NCI-H128 (cell line): Measurements from ENCODE around the gene TESPA1.
"Not testable (repeated sequence)": the region's sequence is repeated elsewhere in the genome, so short reads cannot be mapped to it uniquely, and the experiment has no call there.

Experiments
- DNase-seq: peaks from one replicate; lab custom pipeline; 2025; ENCODE audit not compliant: unreplicated experiment; lab: John Stamatoyannopoulos, UW

The TESPA1 gene

DNA sequence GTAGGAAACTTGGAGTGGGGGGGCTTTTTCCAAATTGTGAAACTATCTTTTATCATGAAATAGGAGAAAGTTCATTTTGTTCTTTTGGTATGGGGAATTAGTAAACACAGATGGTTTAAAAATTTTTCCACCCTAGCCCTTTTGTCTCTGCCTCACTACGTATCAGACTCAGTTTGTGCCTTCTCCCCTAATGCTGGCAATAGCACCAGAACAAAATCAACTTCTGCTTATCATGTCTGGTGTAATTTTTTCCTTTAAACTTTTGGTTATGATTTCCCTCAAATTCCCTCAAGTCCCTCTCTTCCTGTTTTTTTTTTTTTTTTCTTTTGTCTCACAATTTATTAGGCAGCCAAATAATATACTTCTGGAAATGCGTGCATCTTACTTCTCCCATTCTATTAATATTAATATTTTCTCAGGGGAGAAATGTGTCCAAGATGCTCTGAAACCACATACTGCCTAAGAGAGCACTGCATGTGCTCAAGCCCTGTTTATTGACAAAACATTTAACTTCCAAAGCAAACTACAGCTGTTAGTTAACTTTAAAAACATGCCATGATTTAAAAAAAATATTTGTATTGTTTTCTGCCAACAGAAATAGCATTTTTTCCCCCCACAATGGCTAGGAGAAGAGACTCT lies 35.4 kb downstream of the TESPA1 start:
- no peak for DNase-seq

GRCh38 chr12:54948171-54948570 lies 36.4 kb downstream of the TESPA1 start:
- no peak for DNase-seq

DNA sequence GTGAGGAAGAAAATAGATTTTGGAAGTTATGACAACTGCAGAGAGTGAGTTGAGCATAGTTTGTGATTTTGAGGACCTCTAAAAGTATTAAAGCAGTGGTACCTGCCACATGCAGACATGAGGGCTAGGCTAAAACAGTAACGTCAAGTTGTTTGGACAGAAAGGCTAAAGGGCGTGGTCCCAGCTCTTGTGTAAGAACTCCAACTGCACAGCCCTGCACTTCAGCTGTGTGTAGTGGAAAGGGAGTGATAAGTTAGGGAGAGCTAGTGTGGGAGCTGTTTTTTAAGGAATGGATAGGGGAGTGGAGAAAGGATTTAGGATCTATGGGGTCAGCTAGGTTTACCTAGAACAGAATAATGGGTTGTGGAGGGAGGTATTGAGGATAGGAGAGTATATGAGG lies 39.5 kb downstream of the TESPA1 start:
- no peak for DNase-seq

DNA sequence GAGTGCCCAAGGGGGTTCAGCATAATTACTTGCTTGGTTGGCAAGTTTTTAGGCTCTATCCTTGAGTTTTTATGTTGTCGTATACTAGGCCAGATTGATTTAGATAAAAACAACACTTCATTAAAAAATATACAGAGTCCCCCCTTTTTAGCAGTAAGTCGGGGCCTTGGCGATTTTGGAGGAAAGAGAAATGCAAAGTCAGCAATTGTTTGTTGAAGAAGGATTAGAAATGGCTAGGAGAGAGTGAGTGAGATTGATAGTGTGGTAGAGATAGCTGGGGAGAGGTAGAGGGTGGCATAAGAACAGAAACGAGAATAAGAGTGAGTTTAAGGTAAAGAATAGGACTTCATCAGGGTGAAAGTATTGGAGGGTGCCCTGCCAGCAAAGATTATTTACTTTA lies 41.3 kb downstream of the TESPA1 start:
- not testable (repeated sequence) for DNase-seq

- DNase-seq = no peak
These were observed 42.9 kb downstream of the TESPA1 start for GRCh38 chr12:54941659-54942058.

DNA sequence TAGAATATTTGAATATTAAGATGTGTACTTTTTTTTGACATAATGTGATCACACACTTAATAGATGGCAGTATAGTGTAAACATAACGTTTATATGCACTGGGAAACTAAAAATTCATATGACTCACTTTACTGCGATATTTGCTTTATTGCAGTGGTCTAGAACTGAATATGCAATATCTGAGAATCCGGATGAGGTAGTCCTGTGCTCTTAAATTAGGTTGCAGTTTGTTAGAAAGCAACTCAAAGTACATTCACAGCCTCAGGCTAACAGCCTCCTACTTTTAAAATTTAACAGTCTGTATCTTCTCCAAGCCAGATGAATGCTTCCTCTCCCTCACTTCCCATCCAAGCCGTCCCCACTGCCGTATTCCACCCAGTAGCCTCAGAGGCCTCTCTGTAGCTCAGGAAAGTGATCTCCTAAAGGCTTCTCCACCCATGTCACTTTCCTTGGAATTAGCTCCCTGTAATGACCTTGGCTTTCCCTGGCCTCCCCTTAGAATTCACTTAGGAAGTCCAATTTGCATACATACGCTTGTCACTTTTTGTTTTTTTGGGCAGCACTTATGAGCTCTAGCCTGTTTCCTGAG lies 43.7 kb downstream of the TESPA1 start:
- no peak for DNase-seq

DNA sequence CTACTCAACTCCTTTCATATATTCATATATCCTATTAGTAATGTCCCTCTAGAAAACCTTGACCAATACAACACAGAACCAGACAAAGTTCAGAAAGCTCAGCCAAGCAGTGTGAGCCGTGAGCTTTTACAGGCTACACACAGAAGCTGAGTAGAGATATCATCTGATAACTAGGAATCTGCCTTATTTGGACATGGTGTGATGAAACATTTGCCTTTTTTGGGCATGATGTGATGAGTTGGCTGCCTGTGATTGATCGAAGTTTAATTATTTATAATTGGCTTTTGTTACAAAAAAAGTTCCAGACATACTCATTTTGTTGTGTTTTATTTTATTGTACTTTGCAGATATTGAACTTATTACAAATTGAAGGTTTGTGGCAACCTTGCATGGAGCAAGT lies 46.6 kb downstream of the TESPA1 start:
- no peak for DNase-seq

DNA sequence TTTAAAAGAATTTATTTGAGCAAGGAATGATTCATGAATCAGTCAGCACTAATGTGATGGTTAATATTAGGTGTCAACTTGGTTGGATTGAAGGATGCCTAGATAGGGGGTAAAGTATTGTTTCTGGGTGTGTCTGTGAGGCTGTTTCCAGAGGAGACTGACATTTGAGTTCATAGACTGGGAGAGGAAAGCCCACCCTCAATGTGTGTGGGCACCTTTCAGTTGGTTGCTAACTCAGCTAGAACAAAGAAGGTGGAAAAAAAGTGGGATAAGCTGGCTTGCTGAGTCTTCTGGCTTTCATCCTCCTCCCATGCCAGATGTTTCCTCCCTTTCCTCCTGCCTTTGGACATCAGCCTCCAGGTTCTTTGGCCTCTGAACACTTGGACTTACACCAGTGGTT lies 47.2 kb downstream of the TESPA1 start:
- no peak for DNase-seq

DNA sequence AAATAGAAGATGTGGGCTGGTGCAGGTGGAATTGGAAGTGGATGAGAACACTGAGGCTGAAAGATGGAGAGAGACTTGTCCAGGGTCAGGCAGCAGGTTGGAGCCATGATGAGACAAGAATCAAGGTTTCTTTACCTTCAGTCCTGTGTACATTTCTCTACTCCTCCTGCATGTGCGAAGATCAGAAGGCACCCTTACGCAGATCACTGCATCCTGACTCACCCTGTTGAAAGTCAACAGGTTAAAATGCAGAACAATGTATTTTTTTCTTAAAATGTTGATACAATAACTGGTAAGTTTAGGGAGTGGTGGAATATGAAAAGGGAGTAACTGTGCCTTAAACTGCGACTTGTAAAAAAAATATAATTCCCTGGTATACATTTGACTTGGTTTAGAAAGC lies 47.8 kb downstream of the TESPA1 start:
- no peak for DNase-seq

DNA sequence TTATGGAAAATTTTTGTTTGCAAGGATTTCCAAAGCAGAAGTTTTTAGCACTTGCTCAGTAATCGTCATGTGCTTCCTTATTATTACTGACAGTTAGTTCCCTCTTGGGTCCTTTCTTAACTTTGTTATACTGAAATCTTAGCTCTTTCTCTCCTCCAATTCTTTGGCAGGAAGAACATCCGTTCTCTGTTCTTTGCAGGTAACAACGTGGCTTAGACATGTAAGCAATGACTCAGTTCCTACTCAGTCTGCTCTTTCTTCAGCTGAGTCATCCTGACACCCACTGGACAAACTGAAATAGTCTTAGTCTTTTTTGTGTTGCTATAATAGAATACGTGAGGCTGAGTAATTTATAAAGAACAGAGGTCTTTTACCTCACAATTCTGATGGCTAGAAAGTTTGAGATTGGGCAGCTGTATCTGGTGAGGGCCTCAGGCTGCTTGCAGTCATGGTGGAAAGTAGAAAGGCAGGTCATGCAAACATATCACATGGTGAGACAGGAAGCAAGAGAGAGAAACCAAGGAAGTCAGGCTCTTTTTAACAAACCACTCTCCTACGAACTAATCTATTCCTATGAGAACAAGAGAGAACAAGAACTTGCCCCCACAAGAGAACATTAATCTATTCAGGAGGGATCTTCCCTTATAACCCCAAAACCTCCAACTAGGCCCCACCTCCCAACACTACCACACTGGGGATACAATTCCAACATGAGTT lies 49.2 kb downstream of the TESPA1 start:
- no peak for DNase-seq

GRCh38 chr12:54934419-54934818 lies 50.1 kb downstream of the TESPA1 start:
- no peak for DNase-seq

DNA sequence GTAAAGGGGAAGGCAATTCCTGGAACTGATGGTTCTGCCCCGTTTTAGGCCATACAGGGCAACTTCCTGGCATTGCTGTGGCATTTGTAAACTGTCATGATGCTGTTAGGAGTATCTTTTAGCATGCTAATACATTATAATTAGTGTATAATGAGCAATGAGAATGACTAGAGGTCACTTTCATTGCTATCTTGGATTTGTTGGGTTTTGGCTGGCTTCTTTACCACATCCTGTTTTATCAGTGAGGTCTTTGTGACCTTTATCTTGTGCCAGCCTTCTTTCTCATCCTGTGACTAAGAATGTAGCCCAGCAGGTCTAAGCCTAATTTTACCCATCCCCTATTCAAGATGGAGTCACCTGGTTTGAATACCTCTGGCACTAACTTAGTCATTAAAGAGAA lies 51.2 kb downstream of the TESPA1 start:
- DNase-seq = no peak

- no peak for DNase-seq
These were observed 51.9 kb downstream of the TESPA1 start for GRCh38 chr12:54932691-54933090.

- no peak for DNase-seq
These were observed 52.5 kb downstream of the TESPA1 start for GRCh38 chr12:54932038-54932437.

DNA sequence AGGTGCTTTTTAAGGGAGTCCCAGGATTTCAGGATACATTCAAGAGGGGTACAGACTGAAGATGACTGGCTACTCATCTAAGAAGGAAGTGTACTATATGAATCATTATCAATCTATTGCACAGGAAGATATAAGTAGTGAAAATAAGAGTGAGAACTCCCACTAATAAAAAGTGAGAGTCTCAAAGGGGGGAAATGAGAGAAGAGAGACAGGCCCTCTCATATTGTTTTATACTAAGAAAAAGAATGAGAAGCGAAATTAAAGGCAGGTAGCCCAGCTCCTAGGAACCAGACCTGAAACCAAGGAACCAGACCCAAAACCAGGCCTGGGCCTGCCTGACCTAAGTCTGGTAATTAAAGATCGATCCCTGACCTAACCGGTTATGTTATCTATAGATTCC lies 54.6 kb downstream of the TESPA1 start:
- no peak for DNase-seq

GRCh38 chr12:54926246-54926645 lies 58.3 kb downstream of the TESPA1 start:
- no peak for DNase-seq

DNA sequence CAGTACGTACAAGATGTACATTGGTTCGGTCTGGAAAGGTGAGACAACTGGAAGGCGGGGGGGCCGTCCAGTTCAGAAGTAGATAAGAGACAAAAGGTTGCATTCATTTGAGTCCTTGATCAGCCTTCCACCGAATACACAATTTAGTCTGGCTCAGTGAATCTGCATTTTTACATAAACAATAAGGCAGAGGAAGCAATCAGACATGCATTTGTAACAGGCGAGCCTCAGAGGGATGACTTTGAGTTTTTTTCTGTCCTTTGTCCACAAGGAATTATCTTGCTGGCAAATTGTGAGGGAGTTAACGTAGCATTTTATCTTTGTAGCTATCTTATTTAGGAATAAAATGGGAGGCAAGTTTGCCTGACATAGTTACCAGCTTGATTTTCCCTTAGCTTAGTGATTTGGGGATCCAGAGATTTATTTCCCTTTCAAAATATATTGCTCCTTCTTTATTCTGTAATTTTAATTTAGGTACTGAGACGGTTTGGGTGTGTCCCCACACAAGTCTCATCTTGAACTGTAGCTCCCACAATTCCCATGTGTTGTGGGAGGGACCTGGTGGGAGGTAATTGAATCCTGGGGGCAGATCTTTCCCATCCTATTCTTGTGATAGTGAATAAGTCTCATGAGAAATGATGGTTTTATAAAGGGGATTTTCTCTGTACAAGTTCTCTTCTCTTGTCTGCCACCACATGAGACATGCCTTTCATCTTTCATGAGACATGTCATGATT lies 59.4 kb downstream of the TESPA1 start:
- no peak for DNase-seq

- no peak for DNase-seq
These were observed 67.5 kb downstream of the TESPA1 start for GRCh38 chr12:54917001-54917488.
